Activated T-cell treated with anti-CD3 and anti-CD28 coated beads, Interleukin-2, amount 50 U/mL, for 48 hours (primary cell): ENCODE data around the gene CST8.
"Not testable (repeated sequence)": the region's sequence is repeated elsewhere in the genome, so short reads cannot be mapped to it uniquely, and the experiment has no call there.

ENCODE experiments used
- DNase-seq, 2 experiments: peaks; one replicate each; pipeline ENCODE4 v3.0.0-alpha.2; 2020

CST8 gene

GRCh38 chr20:23490817-23491216 is at the start of gene CST8:
CST8 (plus strand) TSS chr20:23491117; CDS start chr20:23491668, 551 bp downstream.
- DNase-seq = no peak

DNA sequence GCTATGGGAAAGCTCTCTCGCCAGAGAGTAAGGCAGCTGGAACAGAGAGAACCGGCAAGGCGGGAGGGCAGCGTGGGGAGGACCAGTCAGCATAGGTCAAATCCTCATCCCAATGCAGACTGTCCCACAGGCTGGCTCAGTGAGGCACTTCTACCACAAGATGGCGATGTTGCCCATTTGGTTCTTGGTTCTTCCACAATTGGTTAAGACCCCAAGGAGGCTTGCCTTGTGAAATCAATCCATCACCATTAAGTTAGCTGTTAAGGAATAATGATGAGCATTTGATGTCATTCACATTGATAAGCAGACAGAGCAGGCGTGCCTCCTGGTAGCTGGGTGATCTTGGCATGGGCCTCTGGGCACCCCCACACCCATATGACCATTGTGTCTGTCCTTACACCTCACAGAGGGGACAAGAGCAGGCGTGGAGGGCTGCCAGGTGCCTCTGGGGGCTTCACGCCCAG is 49.0 kb upstream of the CST8 start:
- DNase-seq = peak; percentile 74 to 76

GRCh38 chr20:23442436-23442835 is 48.5 kb upstream of the CST8 start:
- DNase-seq = no peak

DNA sequence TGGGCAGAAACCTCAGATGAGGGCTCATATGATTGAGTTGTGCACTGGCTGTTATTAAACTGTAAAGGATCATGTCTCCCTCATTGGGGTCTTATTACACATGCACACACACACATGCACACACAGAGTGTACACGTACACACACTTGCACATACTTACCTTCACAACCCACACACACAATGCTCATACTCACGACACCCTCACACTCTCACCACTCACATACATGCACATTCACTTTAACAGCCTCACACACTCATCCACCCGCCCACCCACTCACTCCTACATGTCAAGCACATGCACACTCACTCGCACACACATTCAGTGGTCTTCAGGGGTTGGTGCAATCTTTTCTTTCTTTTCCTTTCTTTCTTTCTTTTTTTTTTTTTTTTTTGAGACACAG is 46.1 kb upstream of the CST8 start:
- DNase-seq = no peak

GRCh38 chr20:23445596-23446217 is 45.2 kb upstream of the CST8 start:
- no peak for DNase-seq

DNA sequence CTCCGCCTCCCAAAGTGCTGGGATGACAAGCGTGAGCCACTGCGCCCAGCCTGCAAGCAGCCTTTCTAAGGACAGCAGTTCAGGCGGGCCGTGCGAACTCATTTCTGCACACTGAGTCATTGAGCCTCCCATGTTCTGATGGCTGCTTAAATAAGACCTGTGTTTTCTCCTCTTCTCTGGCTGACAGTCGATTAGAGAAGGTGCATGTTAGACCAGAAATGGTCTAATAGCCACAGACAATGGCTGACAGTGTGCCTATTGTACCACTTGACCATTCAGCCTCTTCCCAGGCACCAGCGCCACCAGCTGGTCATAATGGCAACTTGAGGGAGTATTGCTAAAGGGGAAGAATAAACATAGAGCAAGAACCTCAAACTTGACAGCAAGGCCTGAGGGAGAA is 44.4 kb upstream of the CST8 start:
- DNase-seq = peak; percentile 60 to 69

DNA sequence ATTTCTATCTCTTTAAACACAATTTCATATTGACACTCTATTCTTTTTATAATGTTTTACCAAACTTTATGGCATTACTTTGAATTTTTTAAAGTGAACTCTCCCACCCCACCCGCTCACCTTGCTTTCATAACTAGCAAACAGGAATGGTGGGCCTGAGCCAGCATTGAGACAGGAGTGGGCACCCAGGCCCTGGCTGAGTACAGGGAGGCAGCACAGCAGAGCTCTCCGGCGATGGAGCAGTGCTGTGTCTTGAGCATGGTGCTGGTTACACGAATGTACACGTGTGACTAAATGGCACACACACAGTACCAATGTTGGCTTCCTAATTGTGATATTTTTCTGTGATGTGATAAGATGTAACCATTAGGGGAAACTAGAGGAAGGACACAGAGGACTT is 42.8 kb upstream of the CST8 start:
- no peak for DNase-seq

GRCh38 chr20:23449421-23449820 is 41.5 kb upstream of the CST8 start:
- DNase-seq = no peak

DNA sequence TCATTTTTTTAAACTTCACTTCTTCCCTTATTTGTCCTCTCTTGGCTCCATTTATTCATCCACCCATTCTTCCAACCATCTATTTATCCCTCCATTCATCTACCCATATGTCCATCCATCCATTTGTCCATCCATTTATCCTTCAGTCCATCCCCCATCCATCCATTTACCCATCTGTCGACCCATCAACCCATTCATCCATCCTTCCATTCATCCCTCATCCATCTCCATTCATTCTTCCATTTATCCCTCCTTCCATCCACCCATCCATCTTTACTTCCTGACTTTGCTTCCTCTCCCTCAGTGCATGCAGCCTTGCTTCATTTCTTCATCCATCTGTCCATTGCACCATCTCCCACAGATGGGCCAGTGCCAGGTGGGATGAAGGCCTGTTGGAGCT is 40.0 kb upstream of the CST8 start:
- no peak for DNase-seq

GRCh38 chr20:23451956-23452487 is 38.9 kb upstream of the CST8 start:
- DNase-seq = no peak

DNA sequence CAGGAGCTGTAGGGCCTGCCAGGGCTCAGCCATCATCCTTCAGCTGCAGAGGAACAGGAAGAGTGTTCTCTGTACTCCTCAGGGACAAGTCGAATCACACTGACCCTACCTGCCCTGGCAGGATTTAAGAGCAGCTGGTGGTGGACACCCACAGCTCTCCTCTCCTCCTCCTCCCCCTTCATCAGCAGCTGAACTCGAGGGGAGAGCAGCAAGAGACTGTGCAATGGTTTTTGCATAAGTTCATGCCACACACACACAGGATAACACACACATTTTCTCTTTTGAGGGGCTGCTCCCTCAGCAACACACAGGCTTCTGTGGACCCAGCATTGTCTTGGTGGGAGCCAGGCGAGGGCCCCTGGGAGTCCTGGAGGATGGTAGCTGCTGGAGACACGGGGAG is 38.1 kb upstream of the CST8 start, which contains the start of gene CST11:
Gene CST11 (minus strand): TSS at position 101 of the 400 bp plus-strand sequence. CDS start 65 bp downstream, at position 36.
- no peak for DNase-seq

DNA sequence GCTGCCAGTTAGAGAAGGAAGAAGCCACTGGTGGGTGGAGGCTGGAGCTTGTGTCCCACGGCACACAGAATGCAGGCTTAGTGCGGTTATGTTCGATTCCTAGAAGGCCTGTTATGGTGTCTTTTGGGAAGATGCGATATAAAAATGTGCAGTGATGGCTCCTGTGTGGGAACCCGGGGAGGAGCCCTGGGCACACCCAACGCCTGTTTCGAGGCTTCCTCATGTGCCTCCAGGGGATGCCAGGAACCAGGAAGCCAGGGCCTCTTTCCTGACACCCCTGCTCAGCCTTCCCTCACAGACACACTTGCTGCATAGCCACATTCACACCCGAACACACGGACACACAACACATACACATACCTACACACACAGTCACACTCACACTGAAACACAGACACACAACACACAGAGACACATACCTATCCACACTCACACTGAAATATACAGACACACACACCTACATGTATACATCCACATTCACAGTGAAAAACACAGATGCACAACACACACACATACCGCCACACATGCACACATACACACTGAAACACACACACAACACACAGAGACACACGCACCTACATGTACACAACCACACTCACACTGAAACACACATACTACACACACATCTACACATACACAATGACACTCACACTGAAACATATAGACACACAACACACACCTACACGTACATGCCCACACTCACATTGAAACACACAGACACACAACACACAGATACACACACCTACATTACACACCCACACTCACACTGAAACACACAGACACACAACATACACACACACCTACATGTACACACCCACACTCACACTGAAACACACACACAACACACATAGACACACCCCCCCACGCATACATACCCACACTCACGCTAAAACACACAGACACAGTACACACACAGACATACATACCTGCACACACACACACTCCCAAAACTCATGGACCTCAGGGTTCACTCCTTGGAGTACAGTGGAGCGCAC is 37.1 kb upstream of the CST8 start:
- DNase-seq = no peak

GRCh38 chr20:23454816-23455215 is 36.1 kb upstream of the CST8 start:
- DNase-seq = no peak

GRCh38 chr20:23455639-23456038 is 35.3 kb upstream of the CST8 start:
- no peak for DNase-seq

DNA sequence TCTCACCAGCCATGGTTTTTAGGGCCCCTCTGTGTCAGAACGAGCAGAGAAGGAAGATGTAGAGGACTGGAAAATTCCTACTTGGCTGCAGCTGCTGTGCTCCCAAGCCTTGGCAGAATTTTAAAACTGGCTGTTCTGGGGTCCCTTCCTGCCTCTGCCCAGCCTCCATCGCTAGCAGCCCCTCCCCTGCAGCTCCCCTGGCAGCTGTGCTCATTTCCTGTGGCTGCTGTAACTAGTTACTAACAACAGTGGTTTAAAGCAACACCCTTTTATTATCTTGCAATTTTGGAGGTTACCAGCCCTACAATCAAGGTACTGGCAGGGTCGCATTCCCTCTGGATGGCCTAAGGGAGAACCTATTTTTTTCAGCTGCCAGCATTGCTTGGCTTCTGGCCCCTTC is 34.5 kb upstream of the CST8 start:
- DNase-seq = no peak

GRCh38 chr20:23456873-23457272 is 34.0 kb upstream of the CST8 start:
- DNase-seq = no peak

DNA sequence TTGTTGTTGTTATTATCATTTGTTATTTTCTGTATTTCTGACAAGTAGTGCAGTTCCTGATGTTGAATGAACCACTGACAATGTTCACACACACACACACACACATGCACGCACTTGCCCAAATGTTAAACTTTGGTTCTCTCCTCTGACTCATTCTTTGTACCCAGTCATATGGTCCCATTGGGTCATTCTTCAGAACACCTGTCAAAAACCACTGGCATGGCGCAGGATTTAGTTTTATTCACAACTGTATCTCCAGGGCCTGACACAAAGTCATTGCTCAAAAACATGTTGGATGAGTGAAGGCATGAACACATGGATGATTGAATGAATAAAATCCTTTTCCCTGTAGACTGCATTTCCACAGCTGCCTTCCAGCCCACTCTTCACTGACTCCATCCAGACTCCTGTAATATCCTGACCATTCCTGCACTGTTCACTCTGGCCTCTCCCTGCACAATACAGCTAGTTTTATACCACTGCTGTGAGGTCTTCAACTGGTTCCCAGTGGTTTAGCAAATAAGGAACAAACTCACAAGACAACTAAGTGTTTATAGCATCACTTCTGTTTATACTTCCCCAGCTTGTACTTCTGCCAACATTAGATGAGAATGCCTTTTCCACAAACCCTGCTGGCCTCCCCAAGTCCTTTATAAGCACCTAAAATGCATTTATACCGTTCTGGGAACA is 31.3 kb upstream of the CST8 start:
- no peak for DNase-seq

GRCh38 chr20:23461180-23461579 is 29.7 kb upstream of the CST8 start:
- no peak for DNase-seq

GRCh38 chr20:23466961-23467360 is 24.0 kb upstream of the CST8 start:
- DNase-seq = not testable (repeated sequence)

GRCh38 chr20:23472306-23472705 is 18.6 kb upstream of the CST8 start:
- not testable (repeated sequence) for DNase-seq

- DNase-seq = not testable (repeated sequence)
Measured at GRCh38 chr20:23473293-23473692, 17.6 kb upstream of the CST8 start.

DNA sequence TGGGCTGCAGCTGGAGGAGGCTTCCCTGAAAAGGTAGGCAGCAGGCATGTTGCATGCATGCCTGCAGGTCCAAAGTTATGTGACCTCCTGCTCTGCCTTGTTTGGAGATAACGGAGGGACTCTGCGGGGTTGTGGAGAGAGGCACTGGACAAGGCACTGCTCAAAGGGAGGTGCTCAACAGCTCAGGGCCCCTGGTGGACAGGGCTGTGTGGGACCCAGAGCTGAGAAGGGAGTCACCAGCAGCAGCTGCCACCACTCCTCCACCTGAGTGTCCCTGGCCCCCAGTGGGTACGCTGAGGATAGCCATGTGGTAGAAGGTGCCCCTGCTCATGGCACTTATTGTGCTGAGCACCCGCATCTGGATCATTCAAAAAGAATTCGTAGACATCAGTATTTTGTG is 15.5 kb upstream of the CST8 start:
- no peak for DNase-seq
